NCI-H1436 (cell line): Measurements from ENCODE around the gene UBL4B.
"Not testable (repeated sequence)": the region's sequence is repeated elsewhere in the genome, so short reads cannot be mapped to it uniquely, and the experiment has no call there.

Source experiments
- DNase-seq: peaks from one replicate; lab custom pipeline; 2025; lab: John Stamatoyannopoulos, UW

Gene UBL4B

GRCh38 chr1:110112143-110112542 is at the start of gene UBL4B:
Gene UBL4B, plus strand, starts transcription at chr1:110112443. Its CDS starts 92 bp downstream, at chr1:110112535.
- no peak for DNase-seq

- DNase-seq: no peak
These were observed 49.6 kb upstream of the UBL4B start for GRCh38 chr1:110062612-110063011.

- no peak for DNase-seq
These were observed 48.5 kb upstream of the UBL4B start for GRCh38 chr1:110063781-110064180.

GRCh38 chr1:110064576-110065337 is 47.5 kb upstream of the UBL4B start:
- DNase-seq: no peak

- DNase-seq: no peak
These were observed 46.4 kb upstream of the UBL4B start for GRCh38 chr1:110065841-110066240.

- DNase-seq: no peak
These were observed 44.8 kb upstream of the UBL4B start for GRCh38 chr1:110067479-110067892.

- DNase-seq: no peak
These were observed 44.2 kb upstream of the UBL4B start for GRCh38 chr1:110067893-110068645.

GRCh38 chr1:110068646-110069403 is 43.4 kb upstream of the UBL4B start:
- no peak for DNase-seq

- no peak for DNase-seq
These were observed 42.6 kb upstream of the UBL4B start for GRCh38 chr1:110069404-110070281.

GRCh38 chr1:110070282-110070669 is 42.0 kb upstream of the UBL4B start:
- DNase-seq: no peak

- DNase-seq: peak; percentile 42
These were observed 41.5 kb upstream of the UBL4B start, which contains the start of gene ALX3 for GRCh38 chr1:110070671-110071242. Gene ALX3, minus strand, starts transcription at chr1:110070672. Its CDS starts 60 bp downstream, at chr1:110070612.

GRCh38 chr1:110074166-110074565 is 38.1 kb upstream of the UBL4B start:
- DNase-seq: no peak

- no peak for DNase-seq
These were observed 35.3 kb upstream of the UBL4B start for GRCh38 chr1:110076789-110077500.

GRCh38 chr1:110079995-110080394 is 32.2 kb upstream of the UBL4B start:
- not testable (repeated sequence) for DNase-seq

GRCh38 chr1:110081061-110081460 is 31.2 kb upstream of the UBL4B start:
- no peak for DNase-seq

- DNase-seq: no peak
These were observed 29.8 kb upstream of the UBL4B start for GRCh38 chr1:110082477-110082876.

GRCh38 chr1:110083061-110083865 is 29.0 kb upstream of the UBL4B start:
- no peak for DNase-seq

GRCh38 chr1:110083866-110084226 is 28.4 kb upstream of the UBL4B start:
- DNase-seq: no peak

GRCh38 chr1:110084227-110085078 is 27.8 kb upstream of the UBL4B start:
- DNase-seq: no peak
